ENCODE data around the gene PLEKHM2.

DNA sequence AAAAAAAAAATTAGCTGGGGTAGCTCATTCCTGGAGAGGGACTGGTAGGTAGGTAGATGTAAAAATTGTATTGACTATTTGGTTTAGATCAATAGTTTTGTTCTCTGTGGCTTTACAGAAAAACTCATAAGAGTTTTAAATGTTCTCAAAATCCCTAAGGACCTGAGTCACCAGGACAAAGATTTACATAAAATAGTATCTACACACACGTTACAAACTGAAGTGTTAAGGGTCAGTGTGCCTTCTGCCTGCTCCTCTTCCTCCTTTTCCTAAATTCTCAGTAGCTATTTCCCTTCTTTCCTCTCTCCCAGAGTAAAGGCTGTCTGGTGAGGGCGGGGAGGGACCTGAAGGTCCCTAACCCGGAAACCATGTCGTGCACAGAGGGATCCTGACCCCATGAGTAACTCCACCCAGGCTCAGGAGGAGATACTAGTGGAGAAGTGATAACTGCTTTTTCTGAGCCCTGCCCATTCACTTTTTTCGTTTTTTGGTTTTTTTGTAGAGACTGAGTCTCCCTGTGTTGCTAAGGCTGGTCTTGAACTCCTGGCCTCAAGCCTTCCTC is 8.1 kb downstream of the PLEKHM2 start:
- TF ChIP-seq CTCF (IDR thresholded peaks at IDR 0.05) = no peak
- TF ChIP-seq POLR2A (IDR thresholded peaks at IDR 0.05) = no peak
